Muscle layer of colon (tissue), 2 donors: ENCODE data around the gene NUP93.
"Not testable (repeated sequence)": the region's sequence is repeated elsewhere in the genome, so short reads cannot be mapped to it uniquely, and the experiment has no call there.

Experiments
- H3K27ac ChIP-seq: one replicate; pipeline ENCODE4 v1.7.0; 2013; ENCODE audit warnings: low read depth, mild to moderate bottlenecking, low read length, moderate library complexity
- H3K27me3 ChIP-seq, 2 donors: one replicate each; pipeline ENCODE4 v1.7.0; 2013; ENCODE audit warnings: low read length in 2 of 2, mild to moderate bottlenecking in 2 of 2; ENCODE audit not compliant: insufficient read depth in 2 of 2, control insufficient read depth in 1 of 2
- H3K36me3 ChIP-seq: one replicate; pipeline ENCODE4 v1.7.0; 2013; ENCODE audit warnings: mild to moderate bottlenecking, low read length; ENCODE audit not compliant: insufficient read depth
- H3K4me1 ChIP-seq: one replicate; pipeline ENCODE4 v1.7.0; 2013; ENCODE audit warnings: mild to moderate bottlenecking, low read length; ENCODE audit not compliant: insufficient read depth
- H3K4me3 ChIP-seq, 2 donors: one replicate each; pipeline ENCODE4 v1.7.0; 2013; ENCODE audit warnings: low read length in 2 of 2, low read depth in 1 of 2, mild to moderate bottlenecking in 1 of 2, moderate library complexity in 1 of 2
- H3K9ac ChIP-seq: one replicate; pipeline ENCODE4 v1.7.0; 2013; ENCODE audit warnings: low read length
- H3K9me3 ChIP-seq: one replicate; pipeline ENCODE4 v1.7.0; 2013; ENCODE audit warnings: mild to moderate bottlenecking, low read length
- donor health status: abdominal sarcoma.
- donor health status: Adenocarcinoma of cecum.

The NUP93 gene

GRCh38 chr16:56787167-56787566, 57.2 kb downstream of the NUP93 start:
- H3K27me3 ChIP-seq, result no peaks in the 10 kb centered on the region
- H3K27ac ChIP-seq, result no peak overlapping the region
- H3K36me3 ChIP-seq, result no peaks in the 10 kb centered on the region
- H3K4me3 ChIP-seq, result no peak overlapping the region
- no peaks in the 10 kb centered on the region for H3K4me1 ChIP-seq
- H3K9ac ChIP-seq, result no peak overlapping the region
- no peaks in the 10 kb centered on the region for H3K9me3 ChIP-seq

DNA sequence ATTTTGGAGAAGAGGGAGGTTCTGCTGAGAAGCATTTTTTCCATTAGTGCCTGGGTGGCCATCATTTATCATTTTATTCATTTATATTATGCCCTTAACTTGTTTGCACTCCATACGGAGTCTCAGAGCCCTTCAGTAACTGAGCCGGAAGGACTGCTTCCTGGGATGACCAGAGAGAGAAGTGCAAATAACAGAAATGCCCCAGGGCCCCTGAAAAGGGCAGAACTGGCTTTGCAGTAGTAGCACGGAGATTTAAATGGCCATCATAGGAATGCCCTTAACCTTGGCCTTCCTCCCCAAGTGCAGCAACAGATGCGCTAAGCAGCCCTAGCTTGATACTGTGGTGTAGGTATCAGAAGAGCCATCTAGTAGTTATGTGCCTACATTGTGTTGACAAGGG, 58.5 kb downstream of the NUP93 start:
- Histone ChIP-seq H3K9ac (no peak overlapping the region), H3K27ac (no peak overlapping the region), H3K27me3 (no peaks in the 10 kb centered on the region), H3K4me1 (no peaks in the 10 kb centered on the region), H3K9me3 (no peaks in the 10 kb centered on the region), H3K4me3 (no peak overlapping the region), H3K36me3 (no peaks in the 10 kb centered on the region)

- no peak overlapping the region for H3K27ac ChIP-seq
- H3K4me3 ChIP-seq, result no peak overlapping the region
- no peaks in the 10 kb centered on the region for H3K4me1 ChIP-seq
- H3K9ac ChIP-seq, result no peak overlapping the region
- no peaks in the 10 kb centered on the region for H3K9me3 ChIP-seq
- H3K27me3 ChIP-seq, result no peaks in the 10 kb centered on the region
- no peaks in the 10 kb centered on the region for H3K36me3 ChIP-seq
Measured at GRCh38 chr16:56789360-56789759, 59.4 kb downstream of the NUP93 start.

GRCh38 chr16:56792967-56793366, 63.0 kb downstream of the NUP93 start:
- Histone ChIP-seq H3K4me1 (no peaks in the 10 kb centered on the region), H3K9ac (no peak overlapping the region), H3K4me3 (no peak overlapping the region), H3K27me3 (no peaks in the 10 kb centered on the region), H3K27ac (no peak overlapping the region), H3K36me3 (no peaks in the 10 kb centered on the region), H3K9me3 (no peaks in the 10 kb centered on the region)

- H3K9ac ChIP-seq, result no peak overlapping the region
- no peak overlapping the region for H3K27ac ChIP-seq
- H3K27me3 ChIP-seq, result no peaks in the 10 kb centered on the region
- H3K36me3 ChIP-seq, result no peaks in the 10 kb centered on the region
- no peaks in the 10 kb centered on the region for H3K9me3 ChIP-seq
- H3K4me3 ChIP-seq, result no peak overlapping the region
- no peaks in the 10 kb centered on the region for H3K4me1 ChIP-seq
Measured at GRCh38 chr16:56793492-56793891, 63.6 kb downstream of the NUP93 start.

- Histone ChIP-seq H3K4me1 (no peaks in the 10 kb centered on the region), H3K9ac (no peak overlapping the region), H3K27ac (no peak overlapping the region), H3K36me3 (no peaks in the 10 kb centered on the region), H3K27me3 (no peaks in the 10 kb centered on the region), H3K4me3 (no peak overlapping the region), H3K9me3 (no peaks in the 10 kb centered on the region)
Measured at GRCh38 chr16:56795011-56795410, 65.1 kb downstream of the NUP93 start.

DNA sequence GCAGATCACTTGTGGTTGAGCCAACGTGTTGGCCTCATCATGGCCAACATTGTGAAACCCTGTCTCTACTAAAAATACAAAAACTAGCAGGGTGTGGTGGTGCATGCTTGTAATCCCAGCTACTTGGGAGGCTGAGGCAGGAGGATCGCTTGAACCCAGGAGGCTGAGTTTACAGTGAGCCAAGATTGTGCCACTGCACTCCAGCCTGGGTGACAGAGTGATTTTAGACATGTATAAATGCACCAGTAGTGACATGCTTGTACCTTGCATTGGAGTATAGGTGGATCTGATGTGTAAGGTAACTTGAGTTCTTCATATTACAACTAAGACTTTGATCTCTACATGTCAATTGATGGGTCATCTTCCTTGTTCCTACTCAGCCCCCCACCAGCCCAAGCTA, 67.1 kb downstream of the NUP93 start:
- not testable (repeated sequence) for H3K9me3 ChIP-seq, H3K4me3 ChIP-seq, H3K27me3 ChIP-seq, H3K9ac ChIP-seq, H3K4me1 ChIP-seq, H3K27ac ChIP-seq, H3K36me3 ChIP-seq

GRCh38 chr16:56797861-56798260, 67.9 kb downstream of the NUP93 start:
- H3K27ac ChIP-seq, result no peak overlapping the region
- H3K4me1 ChIP-seq, result no peaks in the 10 kb centered on the region
- no peak overlapping the region for H3K4me3 ChIP-seq
- no peaks in the 10 kb centered on the region for H3K27me3 ChIP-seq
- no peaks in the 10 kb centered on the region for H3K36me3 ChIP-seq
- H3K9me3 ChIP-seq, result no peaks in the 10 kb centered on the region
- no peak overlapping the region for H3K9ac ChIP-seq

- H3K4me3 ChIP-seq, result no peak overlapping the region
- H3K36me3 ChIP-seq, result no peaks in the 10 kb centered on the region
- H3K9ac ChIP-seq, result no peak overlapping the region
- no peaks in the 10 kb centered on the region for H3K27me3 ChIP-seq
- H3K4me1 ChIP-seq, result no peaks in the 10 kb centered on the region
- no peak overlapping the region for H3K27ac ChIP-seq
- no peaks in the 10 kb centered on the region for H3K9me3 ChIP-seq
Measured at GRCh38 chr16:56798955-56799354, 69.0 kb downstream of the NUP93 start.

GRCh38 chr16:56800355-56800754, 70.4 kb downstream of the NUP93 start:
- H3K27ac ChIP-seq, result no peak overlapping the region
- no peaks in the 10 kb centered on the region for H3K9me3 ChIP-seq
- H3K9ac ChIP-seq, result no peak overlapping the region
- no peaks in the 10 kb centered on the region for H3K4me1 ChIP-seq
- no peaks in the 10 kb centered on the region for H3K36me3 ChIP-seq
- H3K27me3 ChIP-seq, result no peaks in the 10 kb centered on the region
- no peak overlapping the region for H3K4me3 ChIP-seq

DNA sequence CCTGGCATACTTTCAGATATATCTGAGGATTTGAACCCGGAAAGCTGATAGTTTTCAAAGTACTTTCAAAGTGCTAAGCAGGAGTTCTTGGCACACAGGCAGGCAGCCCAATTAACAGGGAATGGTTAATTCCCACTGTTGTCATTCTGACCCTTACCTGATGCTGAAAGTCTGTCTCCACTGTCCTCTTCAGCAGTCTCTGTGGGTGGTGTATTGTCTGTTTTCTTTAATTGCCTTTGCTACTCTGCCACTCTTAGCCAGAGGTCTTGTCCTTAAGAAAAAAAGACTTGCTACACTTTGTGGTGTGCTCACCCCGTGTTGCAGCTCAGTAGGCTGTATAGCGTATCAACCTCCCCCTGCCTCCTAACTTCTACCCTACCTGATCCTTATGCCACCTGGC, 71.8 kb downstream of the NUP93 start:
- Histone ChIP-seq H3K27ac (no peak overlapping the region), H3K36me3 (peaks cover 12% of the 10 kb centered on the region), H3K27me3 (no peaks in the 10 kb centered on the region), H3K4me1 (no peaks in the 10 kb centered on the region), H3K4me3 (no peak overlapping the region), H3K9ac (no peak overlapping the region), H3K9me3 (no peaks in the 10 kb centered on the region)

GRCh38 chr16:56807011-56807675, 77.2 kb downstream of the NUP93 start:
- Histone ChIP-seq H3K27me3 (no peaks in the 10 kb centered on the region), H3K9me3 (no peaks in the 10 kb centered on the region), H3K4me1 (no peaks in the 10 kb centered on the region), H3K4me3 (no peak overlapping the region), H3K9ac (no peak overlapping the region), H3K36me3 (peaks cover 19% of the 10 kb centered on the region), H3K27ac (no peak overlapping the region)
